Measurements from ENCODE around the gene ZNF32.

- TF ChIP-seq POLR2A (IDR thresholded peaks at IDR 0.05; ENCODE audit: low read depth, low read length) = no peak
- no peak for TF ChIP-seq POLR2AphosphoS5 (IDR thresholded peaks at IDR 0.05; ENCODE audit: low read depth, low read length)
Observed at GRCh38 chr10:43623351-43623750, 25.3 kb downstream of the ZNF32 start.

Measured in GM12892 (cell line).